GM21367 (cell line): ENCODE data around the gene CST7.

Experiments
- ATAC-seq: cut with Tn5 transposase; IDR thresholded peaks from one replicate; pipeline ENCODE4 v1.9.1; 2021; ENCODE audit not compliant: unreplicated experiment

CST7 gene

GRCh38 chr20:24963672-24964505 lies 14.8 kb downstream of the CST7 start:
- ATAC-seq: no peak

GRCh38 chr20:24964506-24964840 lies 15.4 kb downstream of the CST7 start:
- no peak for ATAC-seq

- ATAC-seq: no peak
Measured at GRCh38 chr20:24965065-24965919, 16.2 kb downstream of the CST7 start.

GRCh38 chr20:24966317-24967012 lies 17.4 kb downstream of the CST7 start:
- no peak for ATAC-seq

- ATAC-seq: no peak
Measured at GRCh38 chr20:24968278-24968800, 19.3 kb downstream of the CST7 start.

- no peak for ATAC-seq
Measured at GRCh38 chr20:24969186-24970029, 20.3 kb downstream of the CST7 start.

- ATAC-seq: no peak
Measured at GRCh38 chr20:24970030-24970553, 21.0 kb downstream of the CST7 start.

- no peak for ATAC-seq
Measured at GRCh38 chr20:24970754-24971153, 21.7 kb downstream of the CST7 start.

- ATAC-seq: no peak
Measured at GRCh38 chr20:24971376-24972101, 22.5 kb downstream of the CST7 start.

GRCh38 chr20:24972341-24972740 lies 23.3 kb downstream of the CST7 start:
- no peak for ATAC-seq

- no peak for ATAC-seq
Measured at GRCh38 chr20:24977336-24977735, 28.3 kb downstream of the CST7 start.

- ATAC-seq: no peak
Measured at GRCh38 chr20:24977797-24978196, 28.7 kb downstream of the CST7 start.

- ATAC-seq: no peak
Measured at GRCh38 chr20:24978513-24978912, 29.4 kb downstream of the CST7 start.

- ATAC-seq: no peak
Measured at GRCh38 chr20:24979036-24979960, 30.2 kb downstream of the CST7 start.

GRCh38 chr20:24980291-24981053 lies 31.4 kb downstream of the CST7 start:
- no peak for ATAC-seq

- ATAC-seq: no peak
Measured at GRCh38 chr20:24981282-24981681, 32.2 kb downstream of the CST7 start.

- no peak for ATAC-seq
Measured at GRCh38 chr20:24981790-24982189, 32.7 kb downstream of the CST7 start.

GRCh38 chr20:24983896-24984295 lies 34.8 kb downstream of the CST7 start:
- ATAC-seq: no peak
